HEK293 (cell line): ENCODE data around the gene ZNF334.

Source experiments
- CTCF ChIA-PET: fragments of 350-600 bp; formaldehyde crosslinking; extraction: SDS; loops from one replicate; lab custom pipeline; 2021; ENCODE audit warnings: antibody characterized with exemption; lab: Yijun Ruan, JAX
- POLR2A ChIA-PET: fragments of 300-600 bp; formaldehyde crosslinking; extraction: SDS; loops from one replicate; lab custom pipeline; 2020; ENCODE audit warnings: antibody characterized with exemption, inconsistent platforms; lab: Yijun Ruan, JAX
- H3K27ac ChIP-seq: fragments of 200-500 bp; sonication (Bioruptor generic); 2 replicates; pipeline ENCODE4 v1.5.1; 2014; ENCODE audit warnings: low read depth, low read length, control low read depth, inconsistent platforms; ENCODE audit errors: extremely low read depth
- H3K36me3 ChIP-seq, 2 experiments: fragments of 200-500 bp in 1 of 2; sonication (Bioruptor generic) in 1 of 2; 1 replicate in 1 of 2; 2 replicates in 1 of 2; pipeline ENCODE4 v1.5.1; 2014 to 2017; ENCODE audit warnings: inconsistent platforms in 2 of 2, low read length in 2 of 2; ENCODE audit not compliant: control insufficient read depth in 2 of 2, insufficient read depth in 1 of 2
- H3K4me1 ChIP-seq: fragments of 200-500 bp; sonication (Bioruptor generic); 2 replicates; pipeline ENCODE4 v1.5.1; 2014; ENCODE audit warnings: mild to moderate bottlenecking, low read length, inconsistent platforms; ENCODE audit not compliant: control insufficient read depth, insufficient read depth
- H3K4me3 ChIP-seq: 2 replicates; pipeline ENCODE4 v1.5.1; 2011; ENCODE audit warnings: low read depth, mild to moderate bottlenecking, control low read depth, low read length, moderate library complexity
- H3K9me3 ChIP-seq: fragments of 200-500 bp; sonication (Bioruptor generic); 2 replicates; pipeline ENCODE4 v1.5.1; 2014; ENCODE audit warnings: low read depth, low read length, inconsistent platforms; ENCODE audit not compliant: control insufficient read depth, insufficient read depth
- KLF1 ChIP-seq: fragments of 450-650 bp; formaldehyde crosslinking; IDR thresholded peaks from 2 replicates; pipeline ENCODE4 v1.5.1; 2016; ENCODE audit warnings: missing biosample characterization, missing genetic modification characterization
- OSR2 ChIP-seq: fragments of 450-650 bp; formaldehyde crosslinking; IDR thresholded peaks from 2 replicates; pipeline ENCODE4 v1.5.1; 2016; ENCODE audit warnings: missing biosample characterization, missing genetic modification characterization
- PATZ1 ChIP-seq: fragments of 450-650 bp; formaldehyde crosslinking; IDR thresholded peaks from 2 replicates; pipeline ENCODE4 v1.5.1; 2016; ENCODE audit warnings: missing biosample characterization, missing genetic modification characterization
- SCRT2 ChIP-seq: fragments of 450-650 bp; formaldehyde crosslinking; IDR thresholded peaks from 2 replicates; pipeline ENCODE4 v1.5.1; 2016; ENCODE audit warnings: missing biosample characterization, missing genetic modification characterization
- SP7 ChIP-seq: fragments of 450-650 bp; formaldehyde crosslinking; IDR thresholded peaks from 2 replicates; pipeline ENCODE4 v1.5.1; 2016; ENCODE audit warnings: missing biosample characterization, missing genetic modification characterization
- WT1 ChIP-seq: fragments of 450-650 bp; formaldehyde crosslinking; IDR thresholded peaks from 2 replicates; pipeline ENCODE4 v1.5.1; 2016; ENCODE audit warnings: missing biosample characterization, missing genetic modification characterization
- YY1 ChIP-seq: fragments of 450-650 bp; formaldehyde crosslinking; IDR thresholded peaks from 2 replicates; pipeline ENCODE4 v1.5.1; 2018; ENCODE audit warnings: missing biosample characterization, missing genetic modification characterization
- ZIC2 ChIP-seq: fragments of 450-650 bp; formaldehyde crosslinking; IDR thresholded peaks from 2 replicates; pipeline ENCODE4 v1.5.1; 2016; ENCODE audit warnings: missing biosample characterization, missing genetic modification characterization
- ZNF138 ChIP-seq: fragments of 450-650 bp; formaldehyde crosslinking; IDR thresholded peaks from 2 replicates; pipeline ENCODE4 v1.5.1; 2016; ENCODE audit warnings: missing biosample characterization, missing genetic modification characterization, borderline replicate concordance
- ZNF140 ChIP-seq: fragments of 450-650 bp; formaldehyde crosslinking; IDR thresholded peaks from 2 replicates; pipeline ENCODE4 v1.5.1; 2016; ENCODE audit warnings: missing biosample characterization, missing genetic modification characterization
- ZNF221 ChIP-seq: fragments of 450-650 bp; formaldehyde crosslinking; IDR thresholded peaks from 2 replicates; pipeline ENCODE4 v1.5.1; 2017; ENCODE audit warnings: missing biosample characterization, missing genetic modification characterization, borderline replicate concordance
- ZNF274 ChIP-seq, 2 experiments: fragments of 200-500 bp in 1 of 2; fragments of 450-650 bp in 1 of 2; sonication (Bioruptor generic) in 1 of 2; formaldehyde crosslinking in 1 of 2; IDR thresholded peaks; 2 replicates each; pipeline versions ENCODE4 v1.5.1 to v1.6.1; 2014 to 2016; ENCODE audit warnings: borderline replicate concordance in 1 of 2, inconsistent platforms in 1 of 2, low read length in 1 of 2, missing biosample characterization in 1 of 2, missing genetic modification characterization in 1 of 2
- ZNF350 ChIP-seq: fragments of 450-650 bp; formaldehyde crosslinking; IDR thresholded peaks from 2 replicates; pipeline ENCODE4 v1.5.0; 2017; ENCODE audit warnings: missing biosample characterization, mild to moderate bottlenecking, missing genetic modification characterization
- ZNF391 ChIP-seq: fragments of 450-650 bp; formaldehyde crosslinking; IDR thresholded peaks from 2 replicates; pipeline ENCODE4 v1.5.1; 2016; ENCODE audit warnings: low read depth, missing biosample characterization, missing genetic modification characterization, borderline replicate concordance
- ZNF548 ChIP-seq: fragments of 450-650 bp; formaldehyde crosslinking; IDR thresholded peaks from 2 replicates; pipeline ENCODE4 v1.5.1; 2016; ENCODE audit warnings: missing biosample characterization, missing genetic modification characterization
- ZNF639 ChIP-seq: fragments of 450-650 bp; formaldehyde crosslinking; IDR thresholded peaks from 2 replicates; pipeline ENCODE4 v1.5.1; 2016; ENCODE audit warnings: missing biosample characterization, missing genetic modification characterization
- ZNF837 ChIP-seq: fragments of 450-650 bp; formaldehyde crosslinking; IDR thresholded peaks from 2 replicates; pipeline ENCODE4 v1.5.1; 2016; ENCODE audit warnings: missing biosample characterization, missing genetic modification characterization
- TF ChIP-seq, protein P1 (sequence below): fragments of 450-650 bp; formaldehyde crosslinking; IDR thresholded peaks from 2 replicates; pipeline ENCODE4 v1.5.1; 2016; ENCODE audit warnings: missing biosample characterization, missing genetic modification characterization
- TF ChIP-seq, protein P2 (sequence below): fragments of 450-650 bp; formaldehyde crosslinking; IDR thresholded peaks from 2 replicates; pipeline ENCODE4 v1.5.1; 2016; ENCODE audit warnings: missing biosample characterization, missing genetic modification characterization
- TF ChIP-seq, protein P3 (sequence below): fragments of 450-650 bp; formaldehyde crosslinking; IDR thresholded peaks from 2 replicates; pipeline ENCODE4 v1.5.1; 2017; ENCODE audit warnings: missing biosample characterization, mild to moderate bottlenecking, missing genetic modification characterization, moderate library complexity

The ZNF334 gene

DNA sequence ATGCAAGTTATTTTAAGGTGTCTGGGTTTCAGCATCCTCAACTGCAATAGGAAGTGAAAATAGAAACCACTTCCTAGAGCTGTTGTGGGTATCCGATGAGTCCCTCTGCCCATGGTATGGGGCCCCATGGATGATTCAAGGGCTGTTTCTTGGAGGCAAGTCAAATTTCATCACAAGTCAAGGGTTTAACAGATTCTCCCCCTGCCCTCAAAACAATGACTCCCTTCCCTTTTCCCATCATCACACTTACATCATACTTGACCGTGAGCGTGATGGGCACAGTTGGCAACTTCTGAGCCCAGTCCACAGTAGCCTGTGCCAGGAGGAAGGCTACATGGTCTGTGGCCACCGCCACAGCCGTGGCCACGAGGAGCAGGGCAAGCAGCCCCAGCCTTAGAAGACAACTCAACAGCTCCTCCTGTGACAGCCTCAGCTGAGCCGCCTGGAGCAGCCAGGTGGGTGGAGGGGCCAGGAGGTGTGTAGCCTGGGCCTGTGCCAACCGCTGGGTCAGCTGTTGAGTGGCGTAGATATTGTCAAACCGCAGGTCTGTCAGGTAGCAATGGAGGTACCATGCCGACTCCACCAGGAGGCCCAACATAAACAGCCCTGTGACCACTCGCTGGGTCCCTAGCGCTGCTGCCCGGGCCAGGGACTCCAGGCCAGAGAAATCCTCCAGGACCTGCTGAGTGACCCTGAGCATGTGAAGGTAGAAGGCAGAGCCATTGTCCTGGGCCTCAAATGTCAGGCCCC is 31.9 kb upstream of the ZNF334 start:
- H3K4me1 ChIP-seq = no peaks in the 10 kb centered on the region
- no peaks in the 10 kb centered on the region for H3K9me3 ChIP-seq
- CTCF ChIA-PET = no interaction called here
- H3K4me3 ChIP-seq = no peak overlapping the region
- no peak overlapping the region for H3K27ac ChIP-seq
- H3K36me3 ChIP-seq = no peaks in the 10 kb centered on the region
- TF ChIP-seq OSR2 (tag by site-specific recombination) (no peak), ZIC2 (tag by site-specific recombination) (no peak), YY1 (tag by site-specific recombination) (no peak), PATZ1 (no peak), ZNF350 (tag by site-specific recombination) (no peak), ZNF274 (IDR thresholded peaks at IDR 0.05; ENCODE audit: low read length) (no peak), ZNF274 (tag by site-specific recombination; IDR thresholded peaks at IDR 0.05; ENCODE audit: borderline replicate concordance) (no peak), ZNF138 (tag by site-specific recombination) (no peak), SCRT2 (tag by site-specific recombination) (no peak), ZNF548 (tag by site-specific recombination) (no peak), WT1 (tag by site-specific recombination) (no peak), ZNF837 (tag by site-specific recombination) (no peak), ZNF221 (no peak), ZNF391 (tag by site-specific recombination) (no peak), KLF1 (tag by site-specific recombination) (no peak), ZNF140 (tag by site-specific recombination) (no peak), ZNF639 (tag by site-specific recombination) (no peak), SP7 (tag by site-specific recombination) (no peak)
- TF ChIP-seq, protein P1, sequence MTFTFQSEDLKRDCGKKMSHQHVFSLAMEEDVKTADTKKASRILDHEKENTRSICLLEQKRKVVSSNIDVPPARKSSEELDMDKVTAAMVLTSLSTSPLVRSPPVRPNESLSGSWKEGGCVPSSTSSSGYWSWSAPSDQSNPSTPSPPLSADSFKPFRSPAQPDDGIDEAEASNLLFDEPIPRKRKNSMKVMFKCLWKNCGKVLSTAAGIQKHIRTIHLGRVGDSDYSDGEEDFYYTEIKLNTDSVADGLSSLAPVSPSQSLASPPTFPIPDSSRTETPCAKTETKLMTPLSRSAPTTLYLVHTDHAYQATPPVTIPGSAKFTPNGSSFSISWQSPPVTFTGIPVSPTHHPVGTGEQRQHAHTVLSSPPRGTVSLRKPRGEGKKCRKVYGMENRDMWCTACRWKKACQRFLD (tag by site-specific recombination) = no peak
- TF ChIP-seq, protein P2, sequence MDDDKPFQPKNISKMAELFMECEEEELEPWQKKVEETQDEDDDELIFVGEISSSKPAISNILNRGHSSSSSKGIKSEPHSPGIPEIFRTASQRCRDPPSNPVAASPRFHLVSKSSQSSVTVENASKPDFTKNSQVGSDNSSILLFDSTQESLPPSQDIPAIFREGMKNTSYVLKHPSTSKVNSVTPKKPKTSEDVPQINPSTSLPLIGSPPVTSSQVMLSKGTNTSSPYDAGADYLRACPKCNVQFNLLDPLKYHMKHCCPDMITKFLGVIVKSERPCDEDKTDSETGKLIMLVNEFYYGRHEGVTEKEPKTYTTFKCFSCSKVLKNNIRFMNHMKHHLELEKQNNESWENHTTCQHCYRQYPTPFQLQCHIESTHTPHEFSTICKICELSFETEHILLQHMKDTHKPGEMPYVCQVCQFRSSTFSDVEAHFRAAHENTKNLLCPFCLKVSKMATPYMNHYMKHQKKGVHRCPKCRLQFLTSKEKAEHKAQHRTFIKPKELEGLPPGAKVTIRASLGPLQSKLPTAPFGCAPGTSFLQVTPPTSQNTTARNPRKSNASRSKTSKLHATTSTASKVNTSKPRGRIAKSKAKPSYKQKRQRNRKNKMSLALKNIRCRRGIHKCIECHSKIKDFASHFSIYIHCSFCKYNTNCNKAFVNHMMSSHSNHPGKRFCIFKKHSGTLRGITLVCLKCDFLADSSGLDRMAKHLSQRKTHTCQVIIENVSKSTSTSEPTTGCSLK (tag by site-specific recombination) = no peak
- TF ChIP-seq, protein P3, sequence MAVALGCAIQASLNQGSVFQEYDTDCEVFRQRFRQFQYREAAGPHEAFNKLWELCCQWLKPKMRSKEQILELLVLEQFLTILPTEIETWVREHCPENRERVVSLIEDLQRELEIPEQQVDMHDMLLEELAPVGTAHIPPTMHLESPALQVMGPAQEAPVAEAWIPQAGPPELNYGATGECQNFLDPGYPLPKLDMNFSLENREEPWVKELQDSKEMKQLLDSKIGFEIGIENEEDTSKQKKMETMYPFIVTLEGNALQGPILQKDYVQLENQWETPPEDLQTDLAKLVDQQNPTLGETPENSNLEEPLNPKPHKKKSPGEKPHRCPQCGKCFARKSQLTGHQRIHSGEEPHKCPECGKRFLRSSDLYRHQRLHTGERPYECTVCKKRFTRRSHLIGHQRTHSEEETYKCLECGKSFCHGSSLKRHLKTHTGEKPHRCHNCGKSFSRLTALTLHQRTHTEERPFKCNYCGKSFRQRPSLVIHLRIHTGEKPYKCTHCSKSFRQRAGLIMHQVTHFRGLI (tag by site-specific recombination) = no peak
- TF ChIP-seq, all 188 proteins: peak for 0
- POLR2A ChIA-PET = interaction anchor here (0.7 kb wide), 1 partner anchor 115 kb away, joined by 3 read pairs; no protein-coding TSS in a partner anchor
